HG02571 (cell line): ENCODE measurements around the gene CCL23.
"Not testable (repeated sequence)": the region's sequence is repeated elsewhere in the genome, so short reads cannot be mapped to it uniquely, and the experiment has no call there.

Experiments used
- ATAC-seq: cut with Tn5 transposase; IDR thresholded peaks from one replicate; pipeline ENCODE4 v1.9.1; 2021; ENCODE audit warnings: mild to moderate bottlenecking, moderate library complexity; ENCODE audit not compliant: unreplicated experiment

The CCL23 gene

DNA sequence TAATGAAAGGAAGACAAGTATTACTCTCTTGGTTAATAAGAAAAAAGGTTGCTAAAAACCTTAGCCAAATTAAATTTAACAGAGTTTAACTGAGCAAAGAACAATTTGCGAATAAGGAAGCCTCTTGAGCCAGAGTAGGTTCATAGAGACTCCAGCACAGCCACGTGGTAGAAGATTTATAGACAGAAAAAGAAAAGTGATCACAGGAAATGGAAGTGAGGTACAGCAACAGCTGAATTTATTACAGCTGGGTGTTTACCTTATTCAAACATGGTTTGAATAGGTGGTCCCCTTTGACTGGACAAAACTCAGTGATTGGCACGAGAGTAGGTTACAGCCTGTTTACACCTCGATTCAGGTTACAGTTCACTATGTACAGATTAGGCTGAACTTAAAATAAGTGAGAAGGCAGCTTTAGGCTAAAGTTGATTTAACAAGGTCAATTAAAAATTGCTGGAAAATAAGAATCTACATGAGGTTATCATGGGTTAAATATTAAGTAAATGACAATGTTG lies 13.1 kb downstream of the CCL23 start:
- no peak for ATAC-seq

DNA sequence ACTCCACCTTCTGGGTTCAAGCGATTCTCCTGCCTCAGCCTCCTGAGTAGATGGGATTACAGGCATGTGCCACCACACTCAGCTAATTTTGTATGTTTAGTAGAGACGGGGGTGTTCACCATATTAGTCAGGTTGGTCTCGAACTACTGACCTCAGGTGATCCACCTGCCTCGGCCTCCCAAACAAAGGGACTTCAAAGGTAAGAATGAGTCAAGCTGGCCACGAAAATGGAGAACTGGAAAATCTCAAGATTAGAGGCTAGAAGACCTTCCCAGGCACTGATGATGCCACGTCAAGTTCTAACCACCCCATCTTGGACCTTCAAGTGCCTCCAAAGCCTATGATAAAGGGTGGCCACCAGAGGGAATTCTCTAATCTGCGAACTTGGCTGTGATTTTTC lies 15.1 kb downstream of the CCL23 start:
- no peak for ATAC-seq

- no peak for ATAC-seq
These were observed 15.7 kb downstream of the CCL23 start for GRCh38 chr17:36001862-36002603.

- no peak for ATAC-seq
These were observed 16.5 kb downstream of the CCL23 start, which contains the start of gene CCL15 for GRCh38 chr17:36001110-36001771. Gene CCL15 (minus strand): TSS chr17:36001553. CDS start chr17:36001492, 61 bp downstream.

DNA sequence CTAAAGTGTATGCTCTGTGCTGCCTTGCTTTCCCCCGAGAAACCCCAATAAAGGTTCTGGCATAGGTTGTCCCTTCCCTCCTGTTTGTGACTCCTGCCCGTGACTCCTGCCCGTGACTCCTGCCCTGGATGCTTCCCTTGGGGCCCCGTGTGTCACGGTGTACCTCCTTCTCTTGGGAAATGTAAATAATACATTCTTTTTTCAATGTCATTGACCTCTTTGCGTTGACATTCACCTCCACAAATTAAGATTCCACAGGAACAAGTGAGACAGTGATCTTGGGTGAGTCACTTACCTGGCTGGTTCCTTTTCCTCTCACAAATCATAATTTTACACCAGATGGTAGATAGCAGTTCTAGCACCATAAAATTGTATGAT lies 17.1 kb downstream of the CCL23 start:
- ATAC-seq: no peak

DNA sequence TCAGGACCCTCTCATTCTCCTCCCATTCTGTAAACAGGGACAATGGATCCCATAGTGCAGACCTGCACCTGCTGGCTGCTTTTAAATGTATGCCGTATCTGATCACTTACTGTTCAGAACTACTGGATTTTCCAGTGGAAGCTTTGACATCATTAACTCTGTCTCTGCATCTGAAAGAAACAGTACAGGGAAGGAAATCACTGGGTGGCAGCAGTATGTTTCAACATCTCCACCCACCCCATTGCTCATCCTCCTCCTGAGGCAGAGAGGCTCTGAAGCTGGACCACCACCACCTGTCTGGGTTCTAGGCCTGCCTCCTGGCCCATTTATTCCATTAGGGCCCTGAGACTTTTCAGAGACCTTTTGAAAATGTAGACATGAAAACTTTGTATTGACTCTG lies 19.0 kb downstream of the CCL23 start:
- ATAC-seq: no peak

- ATAC-seq: no peak
These were observed 19.7 kb downstream of the CCL23 start for GRCh38 chr17:35998018-35998545.

DNA sequence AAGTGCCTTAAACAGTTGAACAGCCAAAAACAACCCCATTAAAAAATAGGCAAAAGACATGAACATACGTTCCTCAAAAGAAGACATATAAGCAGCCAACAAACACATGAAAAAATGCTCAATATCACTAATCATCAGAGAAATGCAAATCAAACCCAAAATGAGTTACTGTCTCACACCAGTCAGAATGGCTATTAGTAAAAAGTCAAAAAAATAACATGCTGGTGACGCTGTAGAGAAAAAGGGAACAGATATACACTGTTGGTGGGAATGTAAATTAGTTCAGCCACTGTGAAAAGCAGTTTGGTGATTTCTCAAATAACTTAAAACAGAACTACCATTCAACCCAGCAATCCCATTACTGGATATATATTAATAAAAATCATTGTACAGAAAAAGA lies 22.4 kb downstream of the CCL23 start:
- ATAC-seq: not testable (repeated sequence)

DNA sequence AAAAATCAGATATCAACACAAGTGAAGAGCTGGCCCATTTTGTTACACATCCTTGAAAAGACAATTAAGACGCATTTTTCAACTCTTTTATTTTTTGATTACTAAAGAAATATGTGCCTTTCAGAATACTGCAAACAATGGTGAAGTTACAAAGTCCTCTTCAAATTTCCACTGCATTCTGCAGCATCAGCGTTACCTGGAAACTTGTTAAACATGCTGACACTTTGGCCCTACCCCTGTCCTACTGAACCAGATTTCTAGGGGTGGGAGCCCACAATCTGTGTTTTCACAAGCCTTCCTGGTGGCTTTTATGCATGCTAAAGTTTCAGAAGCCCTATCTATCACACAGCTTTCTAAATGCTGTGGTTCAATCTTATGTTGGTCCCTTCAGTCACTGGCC lies 26.7 kb downstream of the CCL23 start:
- ATAC-seq: no peak

- no peak for ATAC-seq
These were observed 29.6 kb downstream of the CCL23 start for GRCh38 chr17:35988164-35988563.

GRCh38 chr17:35986643-35987042 lies 31.1 kb downstream of the CCL23 start, which contains the start of gene CCL14:
Gene CCL14 (minus strand): TSS chr17:35986729. CDS start chr17:35986649, 80 bp downstream.
- ATAC-seq: no peak

GRCh38 chr17:35984140-35984539 lies 33.6 kb downstream of the CCL23 start:
- ATAC-seq: no peak

DNA sequence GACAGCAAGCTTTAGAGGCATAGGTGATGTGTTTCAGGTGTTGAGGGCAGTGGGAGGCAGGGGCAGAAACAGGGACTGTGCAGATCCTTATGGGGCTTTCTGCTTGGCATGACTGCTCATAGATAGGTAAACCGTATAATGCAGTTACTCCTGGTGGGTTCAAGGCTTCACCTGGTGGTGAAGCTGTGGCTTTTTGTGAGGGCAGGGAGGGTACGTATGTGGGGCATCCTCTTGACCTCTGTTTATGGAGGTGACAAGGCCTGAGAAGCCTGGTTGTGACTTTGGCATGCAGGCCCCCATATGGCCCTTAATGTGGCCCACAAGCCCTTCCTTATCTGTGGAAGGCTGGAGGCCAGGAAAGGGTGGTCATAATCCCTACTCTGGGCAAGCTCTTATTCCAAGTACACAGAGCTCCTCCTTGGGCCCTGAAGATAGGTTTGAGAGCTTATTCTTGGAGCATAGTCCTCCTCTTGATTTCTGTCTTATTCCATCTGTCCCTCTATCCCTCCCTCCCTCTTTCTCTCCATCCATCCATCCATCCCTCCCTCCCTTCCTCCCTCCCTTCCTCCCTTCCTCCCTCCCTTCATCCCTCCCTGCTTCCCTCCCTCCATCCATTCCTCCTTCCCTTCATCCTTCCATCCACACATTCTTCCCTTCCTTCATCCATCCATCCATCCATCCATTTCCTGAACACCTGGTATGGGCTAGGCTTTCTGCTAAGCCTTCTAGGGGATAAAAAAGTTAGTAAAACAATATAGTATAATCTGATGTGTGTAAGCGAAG lies 35.2 kb downstream of the CCL23 start:
- no peak for ATAC-seq

DNA sequence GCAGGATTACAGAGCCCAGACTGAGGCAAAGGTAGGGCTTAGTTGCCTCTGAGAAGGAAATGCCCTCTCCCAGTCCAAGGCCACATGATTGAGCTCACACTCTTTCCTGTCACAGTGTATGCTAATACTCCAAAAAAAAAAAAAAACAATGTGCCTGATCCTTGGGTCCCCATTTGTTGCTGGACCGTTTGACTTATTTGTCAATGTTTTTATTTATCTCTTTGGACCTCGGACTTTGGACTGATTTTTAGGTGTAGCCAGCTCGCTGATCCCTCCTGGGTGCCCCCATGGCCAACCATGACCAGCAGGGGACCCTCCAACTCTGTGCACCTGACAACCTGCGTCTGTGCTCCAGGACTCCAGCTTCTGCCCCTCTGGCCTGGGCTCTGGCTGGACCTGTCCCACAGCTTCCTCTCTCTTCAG lies 35.9 kb downstream of the CCL23 start:
- no peak for ATAC-seq

- ATAC-seq: no peak
These were observed 36.5 kb downstream of the CCL23 start, which contains the start of gene CCL16 for GRCh38 chr17:35981246-35981645. Gene CCL16 (minus strand): TSS chr17:35981497. CDS start chr17:35981420, 77 bp downstream.

DNA sequence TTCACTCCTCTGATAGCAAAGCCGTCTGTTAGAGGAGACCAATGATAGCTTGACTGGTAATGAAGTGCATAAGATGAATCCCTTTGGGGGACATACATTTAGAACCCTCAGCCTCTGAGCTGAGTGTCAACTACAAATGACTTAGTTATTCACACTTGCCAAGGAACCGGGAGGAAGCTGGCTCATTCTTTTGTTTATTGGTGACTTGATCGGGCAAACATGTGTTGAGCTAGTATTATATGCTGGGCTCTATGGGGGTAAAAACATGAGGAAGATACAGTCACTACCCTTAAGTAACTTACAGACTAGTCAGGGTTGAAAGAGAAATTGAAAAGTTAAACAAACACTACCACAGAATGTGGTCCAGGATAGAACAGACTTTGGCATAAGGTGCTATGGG lies 39.4 kb downstream of the CCL23 start:
- ATAC-seq: no peak

DNA sequence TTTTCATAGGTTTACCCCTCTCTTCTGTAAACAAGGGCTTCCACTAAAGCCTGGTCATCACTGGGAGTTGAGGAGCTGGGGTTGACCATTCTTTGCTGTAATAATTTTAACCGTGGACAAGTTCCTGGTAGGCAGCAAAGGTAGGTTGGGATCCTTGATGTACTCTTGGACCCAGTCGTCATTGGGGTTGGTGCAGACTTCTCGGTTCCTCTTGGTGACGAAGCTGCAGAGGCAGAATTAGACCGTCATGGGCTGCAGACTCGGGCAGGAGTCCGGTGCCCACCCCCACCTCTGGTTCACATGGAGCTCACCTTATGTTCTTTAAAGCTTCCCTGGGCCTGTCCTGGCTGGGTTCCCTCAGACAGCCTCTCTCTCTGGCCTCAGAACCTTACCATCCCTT lies 40.3 kb downstream of the CCL23 start:
- no peak for ATAC-seq

DNA sequence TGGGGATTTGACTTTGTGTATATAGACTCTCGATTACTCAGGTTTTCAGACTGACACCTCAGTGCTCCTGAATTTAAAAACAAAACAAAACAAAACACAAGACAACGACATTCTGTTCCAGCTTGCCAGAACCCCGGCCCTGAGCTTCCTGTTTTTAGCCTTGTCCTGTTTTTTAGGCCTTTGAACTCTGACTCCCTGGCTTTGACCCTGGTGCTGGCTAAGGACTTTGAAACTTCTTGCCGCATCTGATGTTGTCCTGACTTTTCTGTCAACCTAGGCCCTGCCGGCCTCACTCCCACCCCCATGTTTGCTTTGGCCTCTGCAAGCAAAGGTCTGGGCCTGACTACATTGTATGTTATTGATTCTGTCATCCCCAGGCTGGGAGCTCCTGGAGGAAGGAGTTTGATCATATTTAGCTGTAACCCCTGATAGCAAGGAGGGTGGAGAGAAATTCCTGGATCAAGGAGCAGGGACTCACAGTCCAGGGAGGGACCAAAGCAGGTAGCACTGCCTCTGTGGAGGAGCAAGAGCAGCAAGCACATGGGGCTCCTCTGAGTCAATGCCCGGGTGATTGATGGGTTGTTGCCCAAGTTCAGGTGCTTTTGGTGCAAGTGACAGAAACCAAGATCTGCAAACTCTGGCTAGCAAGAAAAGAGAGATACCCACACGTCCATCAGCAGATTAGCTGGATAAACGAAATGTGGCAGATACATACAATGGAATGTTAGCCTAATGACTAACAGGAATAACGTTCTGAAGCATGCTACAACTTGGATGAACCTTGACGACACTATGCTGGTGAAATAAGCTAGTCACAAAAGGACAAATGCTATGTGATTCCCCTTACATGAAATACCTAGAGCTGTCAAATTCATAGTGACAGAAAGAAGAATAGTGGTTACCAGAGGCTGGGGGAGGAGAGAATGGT lies 44.2 kb downstream of the CCL23 start:
- ATAC-seq: no peak

DNA sequence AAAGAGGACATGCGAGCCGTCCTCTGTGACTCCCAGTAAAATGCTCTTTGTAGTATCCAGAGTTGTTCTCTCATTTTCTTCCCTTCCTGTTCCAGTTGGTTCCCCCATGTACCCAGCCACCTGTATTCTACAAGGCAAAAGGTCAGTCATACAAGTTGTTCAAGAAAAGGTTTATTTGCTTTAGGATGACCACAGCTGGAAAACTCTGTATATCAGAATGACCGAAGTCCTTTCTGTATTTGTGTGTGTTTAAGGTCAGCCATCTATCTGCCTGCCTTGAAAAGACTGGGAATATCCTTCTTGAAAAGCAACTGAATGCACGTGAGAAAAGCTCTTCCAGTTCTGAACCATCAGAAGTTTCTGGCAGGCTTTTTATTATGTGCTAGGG lies 44.8 kb downstream of the CCL23 start:
- no peak for ATAC-seq

- no peak for ATAC-seq
These were observed 45.2 kb downstream of the CCL23 start for GRCh38 chr17:35972535-35972934.
